RWPE1 (cell line): ENCODE data around the gene PDE3B.

ENCODE experiments used
- CTCF ChIA-PET: fragments of 350-600 bp; sonication (Branson Sonifier 250); formaldehyde crosslinking; extraction: SDS; loops from one replicate; lab custom pipeline; 2021; lab: Yijun Ruan, JAX
- POLR2A ChIA-PET: fragments of 400-600 bp; formaldehyde crosslinking; extraction: SDS; loops from one replicate; lab custom pipeline; 2020; ENCODE audit warnings: antibody characterized with exemption; ENCODE audit not compliant: low non-redundant PET; lab: Yijun Ruan, JAX
- DNase-seq: peaks from one replicate; pipeline ENCODE4 v3.0.0; 2012; ENCODE audit warnings: low spot score
- H3K27ac ChIP-seq: fragments of 450-650 bp; 2 replicates; pipeline ENCODE4 v1.5.1; 2017
- TF ChIP-seq, protein P1 (sequence below): fragments of 450-650 bp; conservative IDR thresholded peaks from 2 replicates; pipeline ENCODE4 v1.5.1; 2017; ENCODE audit warnings: low read depth, mild to moderate bottlenecking

PDE3B gene

GRCh38 chr11:14638561-14638960 is 5.0 kb upstream of the PDE3B start:
- CTCF ChIA-PET: no interaction called here

DNA sequence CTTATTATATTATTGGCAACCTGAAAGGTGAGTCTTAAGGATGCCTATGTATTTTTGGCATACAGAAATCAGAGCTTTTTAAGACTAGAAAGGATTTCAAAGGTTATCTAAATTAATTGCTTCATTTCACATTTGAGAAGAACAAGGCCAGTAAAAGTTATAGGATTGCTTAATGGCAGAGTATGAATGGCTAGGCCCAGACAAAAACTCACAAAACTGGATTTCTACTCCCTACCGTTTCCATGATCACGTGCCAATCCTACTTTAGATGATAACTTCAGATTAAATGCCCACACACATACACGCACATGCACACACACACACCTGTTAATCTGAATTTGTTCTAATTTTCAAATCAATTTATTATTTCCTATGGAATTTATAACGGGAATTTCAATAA is 1.8 kb upstream of the PDE3B start:
- ChIA-PET POLR2A (no interaction called here), CTCF (no interaction called here)
- H3K27ac ChIP-seq: no peak overlapping the region
- TF ChIP-seq, protein P1, sequence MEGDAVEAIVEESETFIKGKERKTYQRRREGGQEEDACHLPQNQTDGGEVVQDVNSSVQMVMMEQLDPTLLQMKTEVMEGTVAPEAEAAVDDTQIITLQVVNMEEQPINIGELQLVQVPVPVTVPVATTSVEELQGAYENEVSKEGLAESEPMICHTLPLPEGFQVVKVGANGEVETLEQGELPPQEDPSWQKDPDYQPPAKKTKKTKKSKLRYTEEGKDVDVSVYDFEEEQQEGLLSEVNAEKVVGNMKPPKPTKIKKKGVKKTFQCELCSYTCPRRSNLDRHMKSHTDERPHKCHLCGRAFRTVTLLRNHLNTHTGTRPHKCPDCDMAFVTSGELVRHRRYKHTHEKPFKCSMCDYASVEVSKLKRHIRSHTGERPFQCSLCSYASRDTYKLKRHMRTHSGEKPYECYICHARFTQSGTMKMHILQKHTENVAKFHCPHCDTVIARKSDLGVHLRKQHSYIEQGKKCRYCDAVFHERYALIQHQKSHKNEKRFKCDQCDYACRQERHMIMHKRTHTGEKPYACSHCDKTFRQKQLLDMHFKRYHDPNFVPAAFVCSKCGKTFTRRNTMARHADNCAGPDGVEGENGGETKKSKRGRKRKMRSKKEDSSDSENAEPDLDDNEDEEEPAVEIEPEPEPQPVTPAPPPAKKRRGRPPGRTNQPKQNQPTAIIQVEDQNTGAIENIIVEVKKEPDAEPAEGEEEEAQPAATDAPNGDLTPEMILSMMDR: no peak
- DNase-seq: no peak

More at GRCh38 chr11:14638561-14638960, 5.0 kb upstream of the PDE3B start:
- DNase-seq: no peak
- TF ChIP-seq, protein P1: no peak
- H3K27ac ChIP-seq: no peak overlapping the region
- POLR2A ChIA-PET: no interaction called here

GRCh38 chr11:14642453-14642852 is 1.2 kb upstream of the PDE3B start:
- POLR2A ChIA-PET: no interaction called here
- CTCF ChIA-PET: no interaction called here
- H3K27ac ChIP-seq: no peak overlapping the region
- DNase-seq: no peak
- TF ChIP-seq, protein P1: no peak

- ChIA-PET POLR2A (no interaction called here), CTCF (no interaction called here)
- H3K27ac ChIP-seq: no peak overlapping the region
- TF ChIP-seq, protein P1: no peak
- no peak for DNase-seq
Measured at GRCh38 chr11:14642873-14643696, 519 bp upstream of the PDE3B start.

- peak; percentile 44 for DNase-seq
- CTCF ChIA-PET: interaction anchor here (0.6 kb wide), 1 partner anchor 264 kb away, joined by 3 read pairs; no protein-coding TSS in a partner anchor
- no peak overlapping the region for H3K27ac ChIP-seq
- TF ChIP-seq, protein P1: no peak; the same call in 1 of the 2 replicates
- POLR2A ChIA-PET: no interaction called here
Measured at GRCh38 chr11:14644226-14645014, 816 bp downstream of the PDE3B start.
